WTC11 (cell line): ENCODE measurements around the gene ABCB8.

Experiments used
- ESRRA ChIP-seq: sonication (generic); formaldehyde crosslinking; IDR thresholded peaks from 2 replicates; pipeline ENCODE4 v1.8.1; 2022; ENCODE audit warnings: mild to moderate bottlenecking, missing genetic modification reagents, borderline replicate concordance
- GRHL2 ChIP-seq: fragments of 250-450 bp; sonication (Bioruptor Pico); IDR thresholded peaks from 2 replicates; pipeline ENCODE4 v1.8.0; 2022; ENCODE audit warnings: mild to moderate bottlenecking, moderate library complexity; ENCODE audit not compliant: insufficient replicate concordance, severe bottlenecking
- JUN ChIP-seq: sonication (generic); formaldehyde crosslinking; IDR thresholded peaks from 2 replicates; pipeline ENCODE4 v1.8.0; 2023; ENCODE audit warnings: mild to moderate bottlenecking, missing genetic modification reagents
- NFYB ChIP-seq: sonication (generic); formaldehyde crosslinking; conservative IDR thresholded peaks from 2 replicates; pipeline ENCODE4 v1.8.0; 2022; ENCODE audit warnings: low read depth, missing genetic modification reagents
- PREB ChIP-seq: sonication (generic); formaldehyde crosslinking; IDR thresholded peaks from 2 replicates; pipeline ENCODE4 v1.8.1; 2022; ENCODE audit warnings: mild to moderate bottlenecking, missing genetic modification reagents, moderate library complexity, borderline replicate concordance
- ZBTB43 ChIP-seq: sonication (generic); formaldehyde crosslinking; IDR thresholded peaks from 2 replicates; pipeline ENCODE4 v1.8.1; 2023; ENCODE audit warnings: mild to moderate bottlenecking, missing genetic modification reagents
- TF ChIP-seq, protein P1 (sequence below): sonication (generic); formaldehyde crosslinking; IDR thresholded peaks from 2 replicates; pipeline ENCODE4 v1.8.0; 2022; ENCODE audit warnings: mild to moderate bottlenecking, missing genetic modification reagents
- TF ChIP-seq, protein P2 (sequence below): fragments of 200-600 bp; IDR thresholded peaks from 2 replicates; pipeline ENCODE4 v1.8.0; 2022; ENCODE audit warnings: antibody characterized with exemption
- TF ChIP-seq, protein P3 (sequence below): fragments of 250-450 bp; sonication (Bioruptor Pico); IDR thresholded peaks from 2 replicates; pipeline ENCODE4 v2.1.2; 2022; ENCODE audit warnings: mild to moderate bottlenecking, moderate library complexity
- TF ChIP-seq, protein P4 (sequence below): sonication (generic); formaldehyde crosslinking; IDR thresholded peaks from 2 replicates; pipeline ENCODE4 v1.8.1; 2023; ENCODE audit warnings: mild to moderate bottlenecking, missing genetic modification reagents, borderline replicate concordance

- TF ChIP-seq ESRRA (CRISPR knock-in tag): no peak
- TF ChIP-seq JUN (CRISPR knock-in tag): no peak
- TF ChIP-seq, protein P1, sequence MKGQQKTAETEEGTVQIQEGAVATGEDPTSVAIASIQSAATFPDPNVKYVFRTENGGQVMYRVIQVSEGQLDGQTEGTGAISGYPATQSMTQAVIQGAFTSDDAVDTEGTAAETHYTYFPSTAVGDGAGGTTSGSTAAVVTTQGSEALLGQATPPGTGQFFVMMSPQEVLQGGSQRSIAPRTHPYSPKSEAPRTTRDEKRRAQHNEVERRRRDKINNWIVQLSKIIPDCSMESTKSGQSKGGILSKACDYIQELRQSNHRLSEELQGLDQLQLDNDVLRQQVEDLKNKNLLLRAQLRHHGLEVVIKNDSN: no peak
- TF ChIP-seq ZBTB43: no peak
- no peak for TF ChIP-seq GRHL2 (CRISPR knock-in tag)
- no peak for TF ChIP-seq NFYB (CRISPR knock-in tag)
- TF ChIP-seq, protein P2, sequence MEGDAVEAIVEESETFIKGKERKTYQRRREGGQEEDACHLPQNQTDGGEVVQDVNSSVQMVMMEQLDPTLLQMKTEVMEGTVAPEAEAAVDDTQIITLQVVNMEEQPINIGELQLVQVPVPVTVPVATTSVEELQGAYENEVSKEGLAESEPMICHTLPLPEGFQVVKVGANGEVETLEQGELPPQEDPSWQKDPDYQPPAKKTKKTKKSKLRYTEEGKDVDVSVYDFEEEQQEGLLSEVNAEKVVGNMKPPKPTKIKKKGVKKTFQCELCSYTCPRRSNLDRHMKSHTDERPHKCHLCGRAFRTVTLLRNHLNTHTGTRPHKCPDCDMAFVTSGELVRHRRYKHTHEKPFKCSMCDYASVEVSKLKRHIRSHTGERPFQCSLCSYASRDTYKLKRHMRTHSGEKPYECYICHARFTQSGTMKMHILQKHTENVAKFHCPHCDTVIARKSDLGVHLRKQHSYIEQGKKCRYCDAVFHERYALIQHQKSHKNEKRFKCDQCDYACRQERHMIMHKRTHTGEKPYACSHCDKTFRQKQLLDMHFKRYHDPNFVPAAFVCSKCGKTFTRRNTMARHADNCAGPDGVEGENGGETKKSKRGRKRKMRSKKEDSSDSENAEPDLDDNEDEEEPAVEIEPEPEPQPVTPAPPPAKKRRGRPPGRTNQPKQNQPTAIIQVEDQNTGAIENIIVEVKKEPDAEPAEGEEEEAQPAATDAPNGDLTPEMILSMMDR: no peak
- TF ChIP-seq, protein P3, sequence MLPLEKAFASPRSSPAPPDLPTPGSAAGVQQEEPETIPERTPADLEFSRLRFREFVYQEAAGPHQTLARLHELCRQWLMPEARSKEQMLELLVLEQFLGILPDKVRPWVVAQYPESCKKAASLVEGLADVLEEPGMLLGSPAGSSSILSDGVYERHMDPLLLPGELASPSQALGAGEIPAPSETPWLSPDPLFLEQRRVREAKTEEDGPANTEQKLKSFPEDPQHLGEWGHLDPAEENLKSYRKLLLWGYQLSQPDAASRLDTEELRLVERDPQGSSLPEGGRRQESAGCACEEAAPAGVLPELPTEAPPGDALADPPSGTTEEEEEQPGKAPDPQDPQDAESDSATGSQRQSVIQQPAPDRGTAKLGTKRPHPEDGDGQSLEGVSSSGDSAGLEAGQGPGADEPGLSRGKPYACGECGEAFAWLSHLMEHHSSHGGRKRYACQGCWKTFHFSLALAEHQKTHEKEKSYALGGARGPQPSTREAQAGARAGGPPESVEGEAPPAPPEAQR (CRISPR knock-in tag): no peak
- TF ChIP-seq, protein P4, sequence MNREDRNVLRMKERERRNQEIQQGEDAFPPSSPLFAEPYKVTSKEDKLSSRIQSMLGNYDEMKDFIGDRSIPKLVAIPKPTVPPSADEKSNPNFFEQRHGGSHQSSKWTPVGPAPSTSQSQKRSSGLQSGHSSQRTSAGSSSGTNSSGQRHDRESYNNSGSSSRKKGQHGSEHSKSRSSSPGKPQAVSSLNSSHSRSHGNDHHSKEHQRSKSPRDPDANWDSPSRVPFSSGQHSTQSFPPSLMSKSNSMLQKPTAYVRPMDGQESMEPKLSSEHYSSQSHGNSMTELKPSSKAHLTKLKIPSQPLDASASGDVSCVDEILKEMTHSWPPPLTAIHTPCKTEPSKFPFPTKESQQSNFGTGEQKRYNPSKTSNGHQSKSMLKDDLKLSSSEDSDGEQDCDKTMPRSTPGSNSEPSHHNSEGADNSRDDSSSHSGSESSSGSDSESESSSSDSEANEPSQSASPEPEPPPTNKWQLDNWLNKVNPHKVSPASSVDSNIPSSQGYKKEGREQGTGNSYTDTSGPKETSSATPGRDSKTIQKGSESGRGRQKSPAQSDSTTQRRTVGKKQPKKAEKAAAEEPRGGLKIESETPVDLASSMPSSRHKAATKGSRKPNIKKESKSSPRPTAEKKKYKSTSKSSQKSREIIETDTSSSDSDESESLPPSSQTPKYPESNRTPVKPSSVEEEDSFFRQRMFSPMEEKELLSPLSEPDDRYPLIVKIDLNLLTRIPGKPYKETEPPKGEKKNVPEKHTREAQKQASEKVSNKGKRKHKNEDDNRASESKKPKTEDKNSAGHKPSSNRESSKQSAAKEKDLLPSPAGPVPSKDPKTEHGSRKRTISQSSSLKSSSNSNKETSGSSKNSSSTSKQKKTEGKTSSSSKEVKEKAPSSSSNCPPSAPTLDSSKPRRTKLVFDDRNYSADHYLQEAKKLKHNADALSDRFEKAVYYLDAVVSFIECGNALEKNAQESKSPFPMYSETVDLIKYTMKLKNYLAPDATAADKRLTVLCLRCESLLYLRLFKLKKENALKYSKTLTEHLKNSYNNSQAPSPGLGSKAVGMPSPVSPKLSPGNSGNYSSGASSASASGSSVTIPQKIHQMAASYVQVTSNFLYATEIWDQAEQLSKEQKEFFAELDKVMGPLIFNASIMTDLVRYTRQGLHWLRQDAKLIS (CRISPR knock-in tag): no peak
- TF ChIP-seq PREB (CRISPR knock-in tag): no peak
Observed at GRCh38 chr7:151045967-151046366, 17.7 kb downstream of the ABCB8 start.
